Stimulated activated CD4-positive, alpha-beta T cell treated with anti-CD3 and anti-CD28 coated beads, Interleukin-15, amount 100 ng/mL, for 48 hours (primary cell): ENCODE data around the gene BSND.

ENCODE experiments used
- DNase-seq, 2 donors: peaks; one replicate each; pipeline ENCODE4 v3.0.0-alpha.2; 2020; ENCODE audit warnings: low read depth in 2 of 2

The BSND gene

GRCh38 chr1:55045430-55045829 lies 46.7 kb downstream of the BSND start:
- no peak for DNase-seq

- DNase-seq = no peak
Measured at GRCh38 chr1:55046871-55047270, 48.1 kb downstream of the BSND start.

GRCh38 chr1:55047611-55048010 lies 48.9 kb downstream of the BSND start:
- DNase-seq = no peak

GRCh38 chr1:55048453-55049270 lies 49.9 kb downstream of the BSND start:
- DNase-seq = no peak

- no peak for DNase-seq
Measured at GRCh38 chr1:55049271-55049913, 50.7 kb downstream of the BSND start.

GRCh38 chr1:55049914-55050278 lies 51.2 kb downstream of the BSND start:
- DNase-seq = no peak

- DNase-seq = no peak
Measured at GRCh38 chr1:55050283-55050682, 51.5 kb downstream of the BSND start.

GRCh38 chr1:55051169-55051568 lies 52.4 kb downstream of the BSND start:
- DNase-seq = no peak

- no peak for DNase-seq
Measured at GRCh38 chr1:55051621-55052020, 52.9 kb downstream of the BSND start.

- DNase-seq = no peak
Measured at GRCh38 chr1:55052221-55053142, 53.7 kb downstream of the BSND start.

- no peak for DNase-seq
Measured at GRCh38 chr1:55053265-55053954, 54.7 kb downstream of the BSND start.

GRCh38 chr1:55054396-55054795 lies 55.7 kb downstream of the BSND start:
- DNase-seq = no peak

GRCh38 chr1:55055084-55055882 lies 56.5 kb downstream of the BSND start:
- no peak for DNase-seq

GRCh38 chr1:55055951-55056631 lies 57.4 kb downstream of the BSND start:
- no peak for DNase-seq

- no peak for DNase-seq
Measured at GRCh38 chr1:55056632-55056992, 57.9 kb downstream of the BSND start.

GRCh38 chr1:55057270-55057955 lies 58.7 kb downstream of the BSND start:
- DNase-seq = no peak

GRCh38 chr1:55057956-55058298 lies 59.2 kb downstream of the BSND start:
- no peak for DNase-seq

- no peak for DNase-seq
Measured at GRCh38 chr1:55059302-55060132, 60.8 kb downstream of the BSND start.
